COLO668 (cell line): ENCODE data around the gene MTURN.

ENCODE experiments used
- DNase-seq: peaks from one replicate; lab custom pipeline; 2025; ENCODE audit not compliant: unreplicated experiment; lab: John Stamatoyannopoulos, UW

MTURN gene

GRCh38 chr7:30159698-30160143, 24.9 kb downstream of the MTURN start:
- peak; percentile 46 for DNase-seq

- no peak for DNase-seq
Measured at GRCh38 chr7:30160329-30160728, 25.5 kb downstream of the MTURN start.

- no peak for DNase-seq
Measured at GRCh38 chr7:30162133-30162532, 27.3 kb downstream of the MTURN start.

GRCh38 chr7:30162622-30163124, 27.9 kb downstream of the MTURN start:
- DNase-seq: peak; percentile 79

GRCh38 chr7:30163231-30163894, 28.6 kb downstream of the MTURN start:
- DNase-seq: peak; percentile 65

- peak; percentile 36 for DNase-seq
Measured at GRCh38 chr7:30164567-30164966, 29.8 kb downstream of the MTURN start.

GRCh38 chr7:30165590-30165989, 30.8 kb downstream of the MTURN start:
- no peak for DNase-seq

- no peak for DNase-seq
Measured at GRCh38 chr7:30166155-30166840, 31.5 kb downstream of the MTURN start.

GRCh38 chr7:30166841-30167235, 32.1 kb downstream of the MTURN start:
- DNase-seq: no peak

- no peak for DNase-seq
Measured at GRCh38 chr7:30167901-30168300, 33.1 kb downstream of the MTURN start.

GRCh38 chr7:30168835-30169573, 34.2 kb downstream of the MTURN start:
- DNase-seq: no peak

GRCh38 chr7:30169579-30169978, 34.8 kb downstream of the MTURN start:
- no peak for DNase-seq

- DNase-seq: no peak
Measured at GRCh38 chr7:30170476-30171205, 35.9 kb downstream of the MTURN start.

GRCh38 chr7:30171766-30172447, 37.1 kb downstream of the MTURN start:
- DNase-seq: no peak

GRCh38 chr7:30172451-30172850, 37.7 kb downstream of the MTURN start:
- peak; percentile 45 for DNase-seq

- peak; percentile 98 for DNase-seq
Measured at GRCh38 chr7:30173058-30173897, 38.5 kb downstream of the MTURN start.

GRCh38 chr7:30175180-30175579, 40.4 kb downstream of the MTURN start:
- DNase-seq: no peak

GRCh38 chr7:30175636-30176147, 40.9 kb downstream of the MTURN start:
- no peak for DNase-seq

GRCh38 chr7:30176463-30177109, 41.8 kb downstream of the MTURN start:
- DNase-seq: no peak
